ENCODE measurements around the gene MMP14. TPM values are rescaled to one million over a fixed set of nuclear protein-coding genes. Genes with fewer than 3 reads are reported as not detected.

The MMP14 gene
- total and polyA plus RNA-seq, 9 of the 15 experiments (the other 6 are each of a cell fraction or from before 2014, with no cell fraction given): 0.36 to 5.8 (median 1.3) TPM; not detected in 2

- TF ChIP-seq, protein P1, sequence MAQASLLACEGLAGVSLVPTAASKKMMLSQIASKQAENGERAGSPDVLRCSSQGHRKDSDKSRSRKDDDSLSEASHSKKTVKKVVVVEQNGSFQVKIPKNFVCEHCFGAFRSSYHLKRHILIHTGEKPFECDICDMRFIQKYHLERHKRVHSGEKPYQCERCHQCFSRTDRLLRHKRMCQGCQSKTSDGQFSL (CRISPR knock-in tag; IDR thresholded peaks at IDR 0.05): no peak
- TF ChIP-seq, protein P1 (tag; IDR thresholded peaks at IDR 0.05): no peak
- 0 out of 4 replicates have a peak, but pooled peaks of 1 of the 2 experiments have one; percentile 25 for TF ChIP-seq SIN3A (IDR thresholded peaks at IDR 0.05; ENCODE audit: borderline replicate concordance in 2 of 2, control insufficient read depth in 1 of 2, low read depth in 2 of 2, low read length in 2 of 2)
- TF ChIP-seq POLR2AphosphoS5 (IDR thresholded peaks at IDR 0.05; ENCODE audit: control insufficient read depth, insufficient read depth, low read depth, low read length): peak; percentile 79
- TF ChIP-seq, protein P2, sequence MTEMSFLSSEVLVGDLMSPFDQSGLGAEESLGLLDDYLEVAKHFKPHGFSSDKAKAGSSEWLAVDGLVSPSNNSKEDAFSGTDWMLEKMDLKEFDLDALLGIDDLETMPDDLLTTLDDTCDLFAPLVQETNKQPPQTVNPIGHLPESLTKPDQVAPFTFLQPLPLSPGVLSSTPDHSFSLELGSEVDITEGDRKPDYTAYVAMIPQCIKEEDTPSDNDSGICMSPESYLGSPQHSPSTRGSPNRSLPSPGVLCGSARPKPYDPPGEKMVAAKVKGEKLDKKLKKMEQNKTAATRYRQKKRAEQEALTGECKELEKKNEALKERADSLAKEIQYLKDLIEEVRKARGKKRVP (CRISPR knock-in tag; IDR thresholded peaks at IDR 0.05): no peak
- no peak for TF ChIP-seq HDAC6 (IDR thresholded peaks at IDR 0.05; ENCODE audit: low read depth, low read length)
- no peak for TF ChIP-seq HNRNPK (IDR thresholded peaks at IDR 0.05; ENCODE audit: low read depth, low read length, poor library complexity, severe bottlenecking)
- TF ChIP-seq SMAD1 (IDR thresholded peaks at IDR 0.05; ENCODE audit: low read depth, low read length, partially characterized antibody): peak; percentile 32
- peak; percentile 65; the same call in 1 of the 2 replicates for TF ChIP-seq CHD2 (IDR thresholded peaks at IDR 0.05; ENCODE audit: low read depth, low read length)
- no peak for TF ChIP-seq MECOM (CRISPR knock-in tag; IDR thresholded peaks at IDR 0.05)
- 0 out of 2 replicates have a peak, but pooled peaks have one; percentile 37 for TF ChIP-seq GATAD2B (IDR thresholded peaks at IDR 0.05; ENCODE audit: borderline replicate concordance)
- no peak for TF ChIP-seq PRMT5 (CRISPR knock-in tag; IDR thresholded peaks at IDR 0.05)
- TF ChIP-seq, protein P3, sequence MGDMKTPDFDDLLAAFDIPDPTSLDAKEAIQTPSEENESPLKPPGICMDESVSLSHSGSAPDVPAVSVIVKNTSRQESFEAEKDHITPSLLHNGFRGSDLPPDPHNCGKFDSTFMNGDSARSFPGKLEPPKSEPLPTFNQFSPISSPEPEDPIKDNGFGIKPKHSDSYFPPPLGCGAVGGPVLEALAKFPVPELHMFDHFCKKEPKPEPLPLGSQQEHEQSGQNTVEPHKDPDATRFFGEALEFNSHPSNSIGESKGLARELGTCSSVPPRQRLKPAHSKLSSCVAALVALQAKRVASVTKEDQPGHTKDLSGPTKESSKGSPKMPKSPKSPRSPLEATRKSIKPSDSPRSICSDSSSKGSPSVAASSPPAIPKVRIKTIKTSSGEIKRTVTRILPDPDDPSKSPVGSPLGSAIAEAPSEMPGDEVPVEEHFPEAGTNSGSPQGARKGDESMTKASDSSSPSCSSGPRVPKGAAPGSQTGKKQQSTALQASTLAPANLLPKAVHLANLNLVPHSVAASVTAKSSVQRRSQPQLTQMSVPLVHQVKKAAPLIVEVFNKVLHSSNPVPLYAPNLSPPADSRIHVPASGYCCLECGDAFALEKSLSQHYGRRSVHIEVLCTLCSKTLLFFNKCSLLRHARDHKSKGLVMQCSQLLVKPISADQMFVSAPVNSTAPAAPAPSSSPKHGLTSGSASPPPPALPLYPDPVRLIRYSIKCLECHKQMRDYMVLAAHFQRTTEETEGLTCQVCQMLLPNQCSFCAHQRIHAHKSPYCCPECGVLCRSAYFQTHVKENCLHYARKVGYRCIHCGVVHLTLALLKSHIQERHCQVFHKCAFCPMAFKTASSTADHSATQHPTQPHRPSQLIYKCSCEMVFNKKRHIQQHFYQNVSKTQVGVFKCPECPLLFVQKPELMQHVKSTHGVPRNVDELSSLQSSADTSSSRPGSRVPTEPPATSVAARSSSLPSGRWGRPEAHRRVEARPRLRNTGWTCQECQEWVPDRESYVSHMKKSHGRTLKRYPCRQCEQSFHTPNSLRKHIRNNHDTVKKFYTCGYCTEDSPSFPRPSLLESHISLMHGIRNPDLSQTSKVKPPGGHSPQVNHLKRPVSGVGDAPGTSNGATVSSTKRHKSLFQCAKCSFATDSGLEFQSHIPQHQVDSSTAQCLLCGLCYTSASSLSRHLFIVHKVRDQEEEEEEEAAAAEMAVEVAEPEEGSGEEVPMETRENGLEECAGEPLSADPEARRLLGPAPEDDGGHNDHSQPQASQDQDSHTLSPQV (IDR thresholded peaks at IDR 0.05): peak; percentile 78
- TF ChIP-seq CREB3L1 (IDR thresholded peaks at IDR 0.05; ENCODE audit: borderline replicate concordance, low read depth): peak; percentile 74; the same call in 1 of the 2 replicates
- TF ChIP-seq SP2 (IDR thresholded peaks at IDR 0.05; ENCODE audit: extremely low read depth, low read depth, low read length, poor library complexity, severe bottlenecking): no peak
- peak; percentile 89 for TF ChIP-seq POLR2G (IDR thresholded peaks at IDR 0.05; ENCODE audit: low read depth, low read length)
- TF ChIP-seq FOXJ2 (tag; IDR thresholded peaks at IDR 0.05): peak; percentile 72; the same call in 1 of the 2 replicates
These were observed 6.5 kb upstream of the MMP14 start, which contains the start of gene MRPL52 (continued) for GRCh38 chr14:22829661-22830442.

All from K562 (cell line).